IMR-90 (cell line): ENCODE results near the gene METTL24. TPM values are rescaled to one million over a fixed set of nuclear protein-coding genes. Genes with fewer than 3 reads are reported as not detected.
A peak's percentile ranks its signal among the peaks of the same experiment; 100 is the strongest.

Experiments
- ATAC-seq: fragments of 200-7000 bp; cut with Tn5 transposase; 2 replicates; pipeline ENCODE4 v1.9.1; 2020; ENCODE audit warnings: low read depth, mild to moderate bottlenecking, moderate library complexity
- BruUV-seq: library from RNA; stranded (reverse); fragments of 400-500 nt; replicated peaks from 2 replicates; lab custom pipeline; 2021; lab: Mats Ljungman, UMichigan
- CTCF ChIA-PET: fragments of 300-600 bp; formaldehyde crosslinking; extraction: SDS; loops from one replicate; lab custom pipeline; 2021; ENCODE audit warnings: antibody characterized with exemption; lab: Yijun Ruan, JAX
- POLR2A ChIA-PET: fragments of 300-600 bp; sonication (Branson Sonifier 250); formaldehyde crosslinking; loops from one replicate; lab custom pipeline; 2022; ENCODE audit warnings: antibody characterized with exemption; ENCODE audit not compliant: unreplicated experiment; lab: Charles Lee
- DNase-seq: peaks from one replicate; pipeline ENCODE4 v3.0.0; 2013
- H2AFZ ChIP-seq: replicated peaks from 2 replicates; pipeline ENCODE3; 2013; ENCODE audit warnings: low read length, mild to moderate bottlenecking; ENCODE audit not compliant: poor library complexity
- H2AK5ac ChIP-seq: 2 replicates; pipeline ENCODE4 v1.6.1; 2013; ENCODE audit warnings: low read depth, low read length, inconsistent platforms
- H2AK9ac ChIP-seq: replicated peaks from 2 replicates; pipeline ENCODE3; 2013; ENCODE audit warnings: mild to moderate bottlenecking, low read depth, low read length, moderate library complexity; ENCODE audit not compliant: poor library complexity
- H2BK120ac ChIP-seq: 2 replicates; pipeline ENCODE4 v1.6.1; 2013; ENCODE audit warnings: low read depth, low read length, inconsistent platforms
- H2BK15ac ChIP-seq: 3 replicates; pipeline ENCODE4 v1.6.1; 2013; ENCODE audit warnings: low read depth, low read length, inconsistent platforms
- H2BK20ac ChIP-seq: 2 replicates; pipeline ENCODE4 v1.6.1; 2013; ENCODE audit warnings: low read depth, mild to moderate bottlenecking, inconsistent platforms, low read length, moderate library complexity
- H2BK5ac ChIP-seq: 2 replicates; pipeline ENCODE4 v1.6.1; 2013; ENCODE audit warnings: mild to moderate bottlenecking, low read depth, low read length, inconsistent platforms; ENCODE audit not compliant: poor library complexity, severe bottlenecking
- H3K14ac ChIP-seq: replicated peaks from 2 replicates; pipeline ENCODE4 v1.6.1; 2013; ENCODE audit warnings: low read depth, low read length, inconsistent platforms
- H3K18ac ChIP-seq: 2 replicates; pipeline ENCODE4 v1.6.1; 2013; ENCODE audit warnings: low read depth, low read length, control low read depth
- H3K23ac ChIP-seq: 2 replicates; pipeline ENCODE4 v1.6.1; 2013; ENCODE audit warnings: low read depth, low read length, inconsistent platforms
- H3K27ac ChIP-seq: 2 replicates; pipeline ENCODE4 v1.5.1; 2013; ENCODE audit warnings: mild to moderate bottlenecking, control low read depth, low read length; ENCODE audit not compliant: insufficient read depth
- H3K27me3 ChIP-seq: 2 replicates; pipeline ENCODE4 v1.6.1; 2013; ENCODE audit warnings: low read length; ENCODE audit not compliant: control insufficient read depth, insufficient read depth
- H3K36me3 ChIP-seq: 2 replicates; pipeline ENCODE4 v1.6.1; 2013; ENCODE audit warnings: low read length, mixed read lengths; ENCODE audit not compliant: control insufficient read depth, insufficient read depth
- H3K4ac ChIP-seq: 2 replicates; pipeline ENCODE4 v1.6.1; 2013; ENCODE audit warnings: low read depth, low read length, inconsistent platforms
- H3K4me1 ChIP-seq: 2 replicates; pipeline ENCODE4 v1.6.1; 2013; ENCODE audit warnings: low read length, mixed read lengths; ENCODE audit not compliant: control insufficient read depth, insufficient read depth
- H3K4me2 ChIP-seq: 2 replicates; pipeline ENCODE4 v1.6.1; 2013; ENCODE audit warnings: low read depth, mild to moderate bottlenecking, control low read depth, low read length, moderate library complexity
- H3K4me3 ChIP-seq: 2 replicates; pipeline ENCODE4 v1.5.1; 2013; ENCODE audit warnings: low read depth, mild to moderate bottlenecking, control low read depth, low read length, moderate library complexity; ENCODE audit not compliant: insufficient read depth
- H3K56ac ChIP-seq: 2 replicates; pipeline ENCODE4 v1.6.1; 2013; ENCODE audit warnings: low read length, inconsistent platforms; ENCODE audit not compliant: insufficient read depth; ENCODE audit errors: extremely low read depth
- H3K79me1 ChIP-seq, 2 experiments: 2 replicates each; pipeline ENCODE4 v1.6.1; 2013; ENCODE audit warnings: low read length in 2 of 2, inconsistent platforms in 1 of 2, low read depth in 1 of 2
- H3K9ac ChIP-seq: 2 replicates; pipeline ENCODE4 v1.6.1; 2013; ENCODE audit warnings: low read depth, low read length, control low read depth
- H3K9me1 ChIP-seq: 2 replicates; pipeline ENCODE4 v1.6.1; 2013; ENCODE audit warnings: low read length, inconsistent platforms; ENCODE audit not compliant: insufficient read depth
- H3K9me3 ChIP-seq: 2 replicates; pipeline ENCODE4 v1.6.1; 2013; ENCODE audit warnings: low read length; ENCODE audit not compliant: control insufficient read depth, insufficient read depth
- H4K20me1 ChIP-seq: 2 replicates; pipeline ENCODE4 v1.6.1; 2013; ENCODE audit warnings: low read length, inconsistent platforms; ENCODE audit not compliant: insufficient read depth
- H4K5ac ChIP-seq: 2 replicates; pipeline ENCODE4 v1.6.1; 2013; ENCODE audit warnings: mild to moderate bottlenecking, low read depth, low read length, control low read depth
- H4K8ac ChIP-seq, 2 experiments: 2 replicates each; pipeline ENCODE4 v1.6.1; 2013; ENCODE audit warnings: low read depth in 2 of 2, low read length in 2 of 2, control low read depth in 1 of 2, inconsistent platforms in 1 of 2
- H4K91ac ChIP-seq: 2 replicates; pipeline ENCODE4 v1.6.1; 2013; ENCODE audit warnings: low read depth, low read length, inconsistent platforms; ENCODE audit not compliant: insufficient read depth
- CEBPB ChIP-seq: IDR thresholded peaks from 2 replicates; pipeline ENCODE4 v1.6.1; 2012; ENCODE audit warnings: low read depth, low read length, improper control_type of control experiment
- WGBS, 2 experiments: methylation state at CpG; one replicate each; pipeline versions ENCODE4 v1.1.5 to v1.1.7; 2013; ENCODE audit warnings: missing lambda C conversion rate in 2 of 2; ENCODE audit not compliant: insufficient read length in 1 of 2; ENCODE audit errors: extremely low coverage in 2 of 2; 5-methylcytosine and 5-hydroxymethylcytosine counted together
- dilution Hi-C: fragments of 300-500 bp; cut with HindIII; formaldehyde crosslinking; loops from one replicate; pipeline ENCODE4 v1.14.3; 2018; ENCODE audit warnings: low sequenced_read_pairs; ENCODE audit not compliant: unreplicated experiment
- in situ Hi-C: fragments of 300-500 bp; cut with MboI; formaldehyde crosslinking; loops from 3 replicates; pipeline ENCODE4 v1.14.3; 2019; ENCODE audit warnings: low sequenced_read_pairs, inconsistent platforms, mixed read lengths
- intact Hi-C: fragments of 100-400 bp; cut with micrococcal nuclease; formaldehyde crosslinking; loops from 2 replicates; pipeline ENCODE4 v1.10.0; 2022
- polyA plus RNA-seq, 3 experiments: library from polyadenylated mRNA; depleted of rRNA; stranded (reverse); fragments of >200 nt; gene quantifications; 2 replicates each; pipeline ENCODE4 v1.2.3, GENCODE V29; 2012; ENCODE audit warnings: low replicate concordance in 1 of 3
- total RNA-seq: library from RNA; depleted of rRNA; stranded (reverse); fragments of >200 nt; gene quantifications from 2 replicates; pipeline ENCODE4 v1.2.3, GENCODE V29; 2012
- TF ChIP-seq, protein P1 (sequence below): fragments of 150-350 bp; IDR thresholded peaks from 2 replicates; pipeline ENCODE4 v1.6.1; 2016; ENCODE audit warnings: low read depth, mild to moderate bottlenecking, low read length, moderate library complexity, borderline replicate concordance

Gene METTL24
- total and polyA plus RNA-seq, 2 of the 4 experiments (the other 2 are of a cell fraction) = not detected

DNA sequence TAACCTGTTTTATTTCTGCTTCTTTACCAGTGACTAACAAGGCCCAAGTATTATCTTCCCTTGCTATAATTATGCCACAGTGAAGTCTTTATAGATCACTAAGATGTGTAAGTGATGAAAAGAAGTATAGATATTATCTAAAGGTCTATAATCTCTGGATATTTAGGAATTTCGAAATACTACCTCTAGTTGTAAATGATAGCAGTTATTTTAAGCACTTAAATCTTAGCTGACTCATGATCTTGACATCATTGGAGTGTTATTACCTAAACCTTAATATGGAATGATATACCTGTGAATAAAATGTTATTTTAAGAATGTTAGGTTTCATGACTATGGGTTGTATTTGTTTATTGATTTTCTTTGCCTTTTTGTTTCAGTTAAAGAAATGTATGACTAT is 146.4 kb downstream of the METTL24 start:
- in situ Hi-C loops = no loop called here
- POLR2A ChIA-PET = no interaction called here

More for the DNA sequence above, 146.4 kb downstream of the METTL24 start:
- Histone ChIP-seq H3K4me2 (no peak overlapping the region), H3K79me1 (no peaks in the 10 kb centered on the region), H2BK5ac (no peak overlapping the region), H2BK15ac (no peak overlapping the region), H3K27ac (no peak overlapping the region), H3K36me3 (peaks cover 17% of the 10 kb centered on the region), H4K5ac (no peak overlapping the region), H3K9me1 (peaks cover 4% of the 10 kb centered on the region; the same call in 1 of the 2 replicates), H2AK5ac (no peak overlapping the region), H3K14ac (no peak overlapping the region), H2BK120ac (no peak overlapping the region), H3K18ac (no peak overlapping the region), H4K20me1 (no peaks in the 10 kb centered on the region), H3K4me3 (no peak overlapping the region), H3K4me1 (no peaks in the 10 kb centered on the region), H2AFZ (no peak overlapping the region), H2AK9ac (no peak overlapping the region), H3K9me3 (no peaks in the 10 kb centered on the region), H4K8ac (no peak overlapping the region), H3K23ac (no peak overlapping the region), H3K27me3 (no peaks in the 10 kb centered on the region), H3K4ac (no peak overlapping the region), H3K9ac (no peak overlapping the region), H3K56ac (no peak overlapping the region), H4K91ac (no peak overlapping the region), H2BK20ac (no peak overlapping the region)
- intact Hi-C loops (no loop called here), dilution Hi-C loops (no loop called here)
- DNase-seq = no peak
- ATAC-seq = no peak
- CTCF ChIA-PET = no interaction called here
- TF ChIP-seq, protein P1, sequence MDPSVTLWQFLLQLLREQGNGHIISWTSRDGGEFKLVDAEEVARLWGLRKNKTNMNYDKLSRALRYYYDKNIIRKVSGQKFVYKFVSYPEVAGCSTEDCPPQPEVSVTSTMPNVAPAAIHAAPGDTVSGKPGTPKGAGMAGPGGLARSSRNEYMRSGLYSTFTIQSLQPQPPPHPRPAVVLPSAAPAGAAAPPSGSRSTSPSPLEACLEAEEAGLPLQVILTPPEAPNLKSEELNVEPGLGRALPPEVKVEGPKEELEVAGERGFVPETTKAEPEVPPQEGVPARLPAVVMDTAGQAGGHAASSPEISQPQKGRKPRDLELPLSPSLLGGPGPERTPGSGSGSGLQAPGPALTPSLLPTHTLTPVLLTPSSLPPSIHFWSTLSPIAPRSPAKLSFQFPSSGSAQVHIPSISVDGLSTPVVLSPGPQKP = no peak
- 0 out of 2 replicates have a peak, but pooled peaks have one; percentile 31 for TF ChIP-seq CEBPB
- no TSS peak for BruUV-seq
- no CpG with 5 or more reads among the region's 1 CpG for WGBS, 2 experiments
